HFFc6 (cell line): ENCODE results near the gene CD6. TPM values are rescaled to one million over a fixed set of nuclear protein-coding genes. Genes with fewer than 3 reads are reported as not detected.

ENCODE experiments used
- DNase-seq: peaks from one replicate; pipeline ENCODE4 v3.0.0-alpha.2; 2018
- H3K27ac Mint-ChIP-seq: 2 replicates; pipeline ENCODE4 v1.8.0; 2020; ENCODE audit warnings: mild to moderate bottlenecking, mixed read lengths
- H3K27me3 Mint-ChIP-seq: 2 replicates; pipeline ENCODE4 v1.8.0; 2021; ENCODE audit warnings: mild to moderate bottlenecking, moderate library complexity, mixed read lengths; ENCODE audit not compliant: insufficient read depth
- H3K36me3 Mint-ChIP-seq: 2 replicates; pipeline ENCODE4 v1.8.0; 2021; ENCODE audit warnings: low read depth, mixed read lengths
- H3K4me1 Mint-ChIP-seq: 2 replicates; pipeline ENCODE4 v1.8.0; 2020; ENCODE audit warnings: low read depth, mixed read lengths
- H3K4me3 Mint-ChIP-seq: 2 replicates; pipeline ENCODE4 v1.8.0; 2020; ENCODE audit warnings: mild to moderate bottlenecking, moderate library complexity, mixed read lengths
- H3K9me3 Mint-ChIP-seq: 2 replicates; pipeline ENCODE4 v1.8.0; 2020; ENCODE audit warnings: mild to moderate bottlenecking, mixed read lengths
- CTCF ChIP-seq: fragments of 200-600 bp; sonication (generic); IDR thresholded peaks from 2 replicates; pipeline ENCODE4 v1.5.0; 2021; ENCODE audit warnings: antibody characterized with exemption, mild to moderate bottlenecking
- total RNA-seq, 6 experiments: library from RNA; stranded (reverse); fragmentation: NEBNext Ultra II Directional; extraction: Animal tissue kit (Norgen Biotek cat#: 25700); gene quantifications; 2 replicates in 1 of 6; 3 replicates in 5 of 6; pipeline ENCODE4 v1.2.3, GENCODE V29; 2021

The CD6 gene
- total RNA-seq, 6 experiments from 2014 or later: not detected

- no peak overlapping the region for H3K27ac Mint-ChIP-seq
- no peaks in the 10 kb centered on the region for H3K9me3 Mint-ChIP-seq
- peaks cover 1% of the 10 kb centered on the region for H3K4me1 Mint-ChIP-seq
- no peak overlapping the region for H3K4me3 Mint-ChIP-seq
- no peak for DNase-seq
- no peak for TF ChIP-seq CTCF
- peaks cover 37% of the 10 kb centered on the region for H3K27me3 Mint-ChIP-seq
- H3K36me3 Mint-ChIP-seq: no peaks in the 10 kb centered on the region
Observed at GRCh38 chr11:60991457-60991856, 20.0 kb downstream of the CD6 start.

- H3K9me3 Mint-ChIP-seq: no peaks in the 10 kb centered on the region
- H3K4me1 Mint-ChIP-seq: no peaks in the 10 kb centered on the region; the same call in 1 of the 2 replicates
- H3K27me3 Mint-ChIP-seq: peaks cover 35% of the 10 kb centered on the region
- H3K4me3 Mint-ChIP-seq: no peak overlapping the region
- no peak overlapping the region for H3K27ac Mint-ChIP-seq
- H3K36me3 Mint-ChIP-seq: no peaks in the 10 kb centered on the region
- no peak for DNase-seq
- no peak for TF ChIP-seq CTCF
Observed at GRCh38 chr11:60992842-60993409, 21.4 kb downstream of the CD6 start.

GRCh38 chr11:60993615-60994014 is 22.1 kb downstream of the CD6 start:
- Mint-ChIP-seq H3K9me3 (no peaks in the 10 kb centered on the region), H3K4me3 (no peak overlapping the region), H3K27me3 (peaks cover 31% of the 10 kb centered on the region), H3K4me1 (no peaks in the 10 kb centered on the region; the same call in 1 of the 2 replicates), H3K36me3 (no peaks in the 10 kb centered on the region), H3K27ac (no peak overlapping the region)
- DNase-seq: no peak
- TF ChIP-seq CTCF: no peak

GRCh38 chr11:60994541-60995080 is 23.1 kb downstream of the CD6 start:
- Mint-ChIP-seq H3K9me3 (no peaks in the 10 kb centered on the region), H3K27me3 (peaks cover 30% of the 10 kb centered on the region), H3K27ac (no peak overlapping the region), H3K4me1 (no peaks in the 10 kb centered on the region; the same call in 1 of the 2 replicates), H3K36me3 (no peaks in the 10 kb centered on the region), H3K4me3 (no peak overlapping the region)
- no peak for DNase-seq
- TF ChIP-seq CTCF: no peak

GRCh38 chr11:60995798-60996197 is 24.3 kb downstream of the CD6 start:
- Mint-ChIP-seq H3K27me3 (peaks cover 37% of the 10 kb centered on the region), H3K4me3 (no peak overlapping the region), H3K4me1 (no peaks in the 10 kb centered on the region; the same call in 1 of the 2 replicates), H3K9me3 (no peaks in the 10 kb centered on the region), H3K27ac (no peak overlapping the region), H3K36me3 (no peaks in the 10 kb centered on the region)
- TF ChIP-seq CTCF: no peak
- DNase-seq: no peak
